ENCODE measurements around the gene UBASH3A. TPM values are rescaled to one million over a fixed set of nuclear protein-coding genes. Genes with fewer than 3 reads are reported as not detected.

Gene UBASH3A
- total RNA-seq, 1 experiment from 2014 or later = not detected

- TF ChIP-seq CTCF (IDR thresholded peaks at IDR 0.05; ENCODE audit: unreplicated experiment) = no peak
- H3K4me3 Mint-ChIP-seq (ENCODE audit: low read depth, unreplicated experiment) = no peak overlapping the region
- CTCF ChIA-PET = no interaction called here
- no peaks in the 10 kb centered on the region for H3K9me3 Mint-ChIP-seq (ENCODE audit: low read depth, unreplicated experiment)
- no peak for DNase-seq
- no peaks in the 10 kb centered on the region for H3K4me1 Mint-ChIP-seq (ENCODE audit: low read depth, unreplicated experiment)
- H3K27ac Mint-ChIP-seq (ENCODE audit: unreplicated experiment) = no peak overlapping the region
- peaks cover 5% of the 10 kb centered on the region for H3K36me3 Mint-ChIP-seq (ENCODE audit: insufficient read depth, unreplicated experiment)
- H3K27me3 Mint-ChIP-seq (ENCODE audit: unreplicated experiment) = peaks cover 29% of the 10 kb centered on the region
- intact Hi-C loops (cut with micrococcal nuclease; ENCODE audit: unreplicated experiment) = no loop called here
- BruUV-seq (replicated peaks) = no TSS peak
Observed at GRCh38 chr21:42447182-42447581, 43.5 kb downstream of the UBASH3A start.

- no TSS peak for BruUV-seq (replicated peaks)
- H3K4me3 Mint-ChIP-seq (ENCODE audit: low read depth, unreplicated experiment) = no peak overlapping the region
- no peak for DNase-seq
- CTCF ChIA-PET = no interaction called here
- H3K27me3 Mint-ChIP-seq (ENCODE audit: unreplicated experiment) = peaks cover 24% of the 10 kb centered on the region
- peaks cover 5% of the 10 kb centered on the region for H3K36me3 Mint-ChIP-seq (ENCODE audit: insufficient read depth, unreplicated experiment)
- intact Hi-C loops (cut with micrococcal nuclease; ENCODE audit: unreplicated experiment) = no loop called here
- TF ChIP-seq CTCF (IDR thresholded peaks at IDR 0.05; ENCODE audit: unreplicated experiment) = no peak
- H3K27ac Mint-ChIP-seq (ENCODE audit: unreplicated experiment) = no peak overlapping the region
- no peaks in the 10 kb centered on the region for H3K4me1 Mint-ChIP-seq (ENCODE audit: low read depth, unreplicated experiment)
- no peaks in the 10 kb centered on the region for H3K9me3 Mint-ChIP-seq (ENCODE audit: low read depth, unreplicated experiment)
Observed at GRCh38 chr21:42447732-42448131, 44.0 kb downstream of the UBASH3A start.

GRCh38 chr21:42448686-42449085 lies 45.0 kb downstream of the UBASH3A start:
- no peaks in the 10 kb centered on the region for H3K4me1 Mint-ChIP-seq (ENCODE audit: low read depth, unreplicated experiment)
- TF ChIP-seq CTCF (IDR thresholded peaks at IDR 0.05; ENCODE audit: unreplicated experiment) = no peak
- no peak for DNase-seq
- H3K27ac Mint-ChIP-seq (ENCODE audit: unreplicated experiment) = no peak overlapping the region
- H3K27me3 Mint-ChIP-seq (ENCODE audit: unreplicated experiment) = peaks cover 17% of the 10 kb centered on the region
- CTCF ChIA-PET = no interaction called here
- intact Hi-C loops (cut with micrococcal nuclease; ENCODE audit: unreplicated experiment) = no loop called here
- H3K9me3 Mint-ChIP-seq (ENCODE audit: low read depth, unreplicated experiment) = no peaks in the 10 kb centered on the region
- no peak overlapping the region for H3K4me3 Mint-ChIP-seq (ENCODE audit: low read depth, unreplicated experiment)
- no TSS peak for BruUV-seq (replicated peaks)
- H3K36me3 Mint-ChIP-seq (ENCODE audit: insufficient read depth, unreplicated experiment) = peaks cover 5% of the 10 kb centered on the region

GRCh38 chr21:42451941-42452340 lies 48.2 kb downstream of the UBASH3A start:
- Mint-ChIP-seq H3K4me3 (ENCODE audit: low read depth, unreplicated experiment) (no peak overlapping the region), H3K27me3 (ENCODE audit: unreplicated experiment) (no peaks in the 10 kb centered on the region), H3K4me1 (ENCODE audit: low read depth, unreplicated experiment) (no peaks in the 10 kb centered on the region), H3K9me3 (ENCODE audit: low read depth, unreplicated experiment) (no peaks in the 10 kb centered on the region), H3K27ac (ENCODE audit: unreplicated experiment) (no peak overlapping the region), H3K36me3 (ENCODE audit: insufficient read depth, unreplicated experiment) (peaks cover 5% of the 10 kb centered on the region)
- no peak for DNase-seq
- no TSS peak for BruUV-seq (replicated peaks)
- CTCF ChIA-PET = no interaction called here
- no peak for TF ChIP-seq CTCF (IDR thresholded peaks at IDR 0.05; ENCODE audit: unreplicated experiment)
- intact Hi-C loops (cut with micrococcal nuclease; ENCODE audit: unreplicated experiment) = loop anchor here (10.0 kb wide), 1 partner anchor 287 kb away; no protein-coding TSS in a partner anchor
